Stimulated activated naive CD8-positive, alpha-beta T cell treated with anti-CD3 and anti-CD28 coated beads, Interleukin-15, Interleukin-2, amounts not matched to agents 100 ng/mL and 50 ng/mL, for 24 hours (primary cell): Measurements from ENCODE around the gene LAMA1.

Experiments used
- H3K27ac Mint-ChIP-seq: one replicate; pipeline ENCODE4 v1.8.0; 2021; ENCODE audit warnings: mild to moderate bottlenecking, mixed read lengths
- H3K27me3 Mint-ChIP-seq: one replicate; pipeline ENCODE4 v1.8.0; 2021; ENCODE audit warnings: mixed read lengths
- H3K36me3 Mint-ChIP-seq: one replicate; pipeline ENCODE4 v1.8.0; 2021; ENCODE audit warnings: low read depth, mixed read lengths
- H3K4me1 Mint-ChIP-seq: one replicate; pipeline ENCODE4 v1.8.0; 2021; ENCODE audit warnings: low read depth, mixed read lengths
- H3K4me3 Mint-ChIP-seq: one replicate; pipeline ENCODE4 v1.8.0; 2021; ENCODE audit warnings: mild to moderate bottlenecking, mixed read lengths
- H3K9me3 Mint-ChIP-seq: one replicate; pipeline ENCODE4 v1.8.0; 2021; ENCODE audit warnings: mixed read lengths

The LAMA1 gene

DNA sequence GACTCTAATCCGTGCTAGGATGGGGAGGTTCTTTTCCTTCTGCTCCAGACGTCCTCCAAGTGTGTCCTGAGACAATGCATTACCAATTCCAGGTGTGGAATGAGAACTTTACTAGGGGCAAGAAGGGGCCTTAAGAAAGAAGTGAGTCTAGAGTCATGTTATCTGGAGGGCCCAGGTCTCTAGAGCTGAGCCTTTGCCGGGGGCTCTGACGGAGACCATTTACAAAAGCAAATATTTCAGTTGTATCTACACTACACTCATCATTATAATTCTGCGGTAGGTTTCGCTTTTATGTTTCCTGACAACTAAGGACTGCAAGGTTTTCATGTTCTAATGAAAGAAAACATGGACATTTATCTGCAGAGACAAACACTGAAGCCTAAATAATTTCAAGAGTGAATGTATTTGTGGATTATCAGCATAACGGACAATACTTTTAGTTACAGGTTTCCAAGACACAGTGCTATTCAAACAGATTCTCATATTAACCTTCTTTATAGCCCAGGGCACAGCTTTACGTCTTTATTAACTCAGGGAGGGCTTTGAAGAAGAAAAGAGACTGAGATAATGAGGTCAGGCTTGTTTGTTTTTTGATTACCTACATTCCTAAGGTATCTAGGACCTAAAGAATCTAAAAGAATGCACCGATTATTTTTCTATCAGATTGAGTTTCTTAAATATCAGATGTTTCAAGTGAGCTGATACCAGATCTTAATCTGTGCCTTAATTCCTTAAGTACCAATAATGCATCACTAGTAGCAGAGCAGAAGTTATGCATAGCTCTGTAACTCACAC is 15.0 kb upstream of the LAMA1 start:
- peaks cover 26% of the 10 kb centered on the region for H3K9me3 Mint-ChIP-seq
- no peaks in the 10 kb centered on the region for H3K27me3 Mint-ChIP-seq
- H3K36me3 Mint-ChIP-seq, result no peaks in the 10 kb centered on the region
- H3K4me3 Mint-ChIP-seq, result no peak overlapping the region
- no peaks in the 10 kb centered on the region for H3K4me1 Mint-ChIP-seq
- no peak overlapping the region for H3K27ac Mint-ChIP-seq

DNA sequence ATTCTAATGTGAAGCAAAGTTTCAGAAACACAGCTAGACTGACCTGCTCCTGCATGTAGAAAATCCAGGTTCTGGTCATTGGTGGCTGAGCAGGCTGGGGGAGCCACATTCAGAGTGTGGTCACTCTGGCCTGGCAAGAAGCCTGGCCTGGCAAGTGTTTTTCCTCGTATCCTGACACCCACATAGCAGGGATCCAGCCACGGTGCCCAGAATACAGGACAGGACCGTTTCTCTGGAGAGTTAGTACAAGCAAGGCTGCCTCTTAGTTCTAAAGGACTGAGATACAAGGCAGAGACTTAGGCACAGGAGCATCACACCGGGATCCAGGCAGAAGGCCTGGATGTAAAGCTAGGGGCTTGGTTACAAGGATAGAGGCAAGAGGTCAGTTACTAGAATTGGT is 4.8 kb upstream of the LAMA1 start:
- no peak overlapping the region for H3K4me3 Mint-ChIP-seq
- peaks cover 19% of the 10 kb centered on the region for H3K9me3 Mint-ChIP-seq
- H3K27me3 Mint-ChIP-seq, result peaks cover 17% of the 10 kb centered on the region

DNA sequence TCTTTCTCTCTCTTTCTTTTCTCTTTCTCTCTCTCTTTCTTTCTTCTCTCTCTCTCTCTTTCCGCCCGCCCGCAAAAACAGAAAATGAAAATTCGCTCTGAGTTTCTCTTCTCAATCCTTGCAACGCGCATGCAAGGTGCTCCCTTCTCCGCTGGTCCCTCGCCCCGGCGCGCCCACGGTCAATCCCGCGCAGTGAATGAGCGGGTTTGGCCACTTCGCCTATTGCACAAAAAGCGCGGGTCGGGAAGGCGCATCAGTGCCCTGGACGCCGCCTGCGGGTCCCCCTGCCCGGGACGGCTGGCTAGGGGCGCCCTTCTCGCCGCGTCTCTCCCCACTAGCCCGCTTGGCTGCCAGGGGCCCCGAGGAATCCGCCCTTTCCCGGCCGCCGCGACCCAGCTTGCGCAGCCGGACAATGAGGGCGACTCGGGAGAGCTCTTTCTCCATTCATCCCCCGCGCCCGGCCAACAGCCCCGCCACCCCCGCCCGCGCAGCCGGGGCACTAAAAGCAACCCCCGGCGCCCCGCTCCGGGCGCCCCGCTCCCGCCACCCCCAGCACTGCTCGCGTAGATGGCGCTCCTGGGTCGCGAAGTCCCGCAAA is 706 bp downstream of the LAMA1 start:
- H3K4me3 Mint-ChIP-seq, result no peak overlapping the region

More for the DNA sequence above, 4.8 kb upstream of the LAMA1 start:
- no peaks in the 10 kb centered on the region for H3K4me1 Mint-ChIP-seq
- H3K27ac Mint-ChIP-seq, result no peak overlapping the region
- no peaks in the 10 kb centered on the region for H3K36me3 Mint-ChIP-seq

DNA sequence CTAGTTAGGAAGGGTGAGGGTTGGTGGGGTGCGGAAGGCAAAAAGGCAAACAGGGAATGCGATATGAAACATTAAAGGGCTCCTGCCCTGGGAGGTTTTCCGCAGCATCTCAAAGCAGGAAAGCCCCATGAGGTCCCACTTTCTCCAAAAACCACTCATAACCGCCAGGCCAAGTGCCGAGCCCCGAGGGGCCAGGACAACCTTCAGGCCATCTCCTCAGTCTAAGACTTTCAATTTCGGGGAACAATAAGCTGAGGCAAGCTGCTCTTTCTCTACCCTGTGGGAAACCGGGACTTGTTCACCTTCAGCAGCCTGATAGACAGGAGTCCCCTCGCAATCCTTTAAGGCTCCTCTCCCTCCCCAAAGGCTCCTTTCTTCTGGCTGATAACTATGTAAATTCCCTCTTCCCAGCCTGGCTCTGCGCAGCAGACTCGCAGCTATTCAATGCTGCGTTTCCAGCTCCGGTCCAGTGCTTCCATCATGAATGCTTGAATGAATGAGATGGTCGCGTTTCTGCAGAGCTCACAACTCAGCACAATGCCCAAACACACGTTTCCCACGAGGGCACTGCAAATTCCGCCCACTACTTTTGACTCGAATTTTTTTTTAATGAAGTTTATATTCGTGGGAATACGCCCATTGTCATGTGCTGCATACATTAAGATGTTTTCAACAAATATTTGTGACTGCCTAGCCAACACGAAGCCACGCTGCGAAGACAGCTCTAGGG is 1.4 kb downstream of the LAMA1 start:
- Mint-ChIP-seq H3K4me1 (peaks cover 7% of the 10 kb centered on the region), H3K27me3 (peaks cover 50% of the 10 kb centered on the region), H3K36me3 (no peaks in the 10 kb centered on the region), H3K27ac (no peak overlapping the region), H3K4me3 (no peak overlapping the region), H3K9me3 (no peaks in the 10 kb centered on the region)

More for the DNA sequence above, 706 bp downstream of the LAMA1 start:
- Mint-ChIP-seq H3K27ac (no peak overlapping the region), H3K36me3 (no peaks in the 10 kb centered on the region), H3K27me3 (peaks cover 50% of the 10 kb centered on the region), H3K9me3 (no peaks in the 10 kb centered on the region), H3K4me1 (peaks cover 7% of the 10 kb centered on the region)

DNA sequence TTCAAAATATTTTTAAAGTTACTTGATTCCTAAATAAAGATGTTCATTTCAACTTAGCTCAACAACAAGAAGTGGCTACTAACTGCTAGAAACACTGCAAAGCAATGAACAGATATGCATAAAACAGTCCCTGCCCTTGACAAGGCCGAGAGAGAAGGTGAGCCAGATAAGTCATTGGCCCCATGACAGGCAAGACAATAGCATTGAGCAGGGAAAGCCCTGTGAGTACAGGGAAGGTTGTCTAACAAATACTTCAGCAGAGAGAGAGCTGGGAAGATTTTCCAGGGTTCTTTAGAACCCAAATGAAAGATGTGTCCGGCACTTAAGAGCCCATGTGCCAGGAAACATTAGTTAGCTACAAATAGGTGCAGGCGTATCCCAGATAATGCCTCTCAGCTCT is 4.7 kb downstream of the LAMA1 start:
- Mint-ChIP-seq H3K27ac (no peak overlapping the region), H3K27me3 (peaks cover 33% of the 10 kb centered on the region), H3K4me1 (peaks cover 7% of the 10 kb centered on the region), H3K9me3 (no peaks in the 10 kb centered on the region), H3K4me3 (no peak overlapping the region), H3K36me3 (no peaks in the 10 kb centered on the region)

DNA sequence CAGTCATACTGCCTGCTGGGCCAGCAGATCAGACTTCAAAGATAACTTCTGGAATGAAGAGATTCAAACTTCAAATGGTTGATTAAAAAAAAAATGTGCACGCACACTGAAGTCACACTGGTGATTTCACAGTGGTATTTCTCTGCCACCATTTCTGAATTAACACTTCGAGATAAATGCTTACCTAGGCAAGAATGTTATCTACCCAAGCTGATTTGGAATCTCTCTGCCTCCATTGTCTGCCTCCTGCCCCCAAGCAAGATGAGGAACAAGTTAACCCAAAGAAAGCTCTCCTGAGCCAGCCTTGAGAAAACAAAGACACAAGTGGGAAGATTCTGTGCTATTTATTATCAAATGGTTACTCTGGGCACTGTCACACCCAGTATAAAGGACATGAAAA is 6.5 kb downstream of the LAMA1 start:
- Mint-ChIP-seq H3K27me3 (peaks cover 26% of the 10 kb centered on the region), H3K4me3 (no peak overlapping the region), H3K27ac (no peak overlapping the region), H3K36me3 (no peaks in the 10 kb centered on the region), H3K9me3 (no peaks in the 10 kb centered on the region), H3K4me1 (peaks cover under 1% of the 10 kb centered on the region)

DNA sequence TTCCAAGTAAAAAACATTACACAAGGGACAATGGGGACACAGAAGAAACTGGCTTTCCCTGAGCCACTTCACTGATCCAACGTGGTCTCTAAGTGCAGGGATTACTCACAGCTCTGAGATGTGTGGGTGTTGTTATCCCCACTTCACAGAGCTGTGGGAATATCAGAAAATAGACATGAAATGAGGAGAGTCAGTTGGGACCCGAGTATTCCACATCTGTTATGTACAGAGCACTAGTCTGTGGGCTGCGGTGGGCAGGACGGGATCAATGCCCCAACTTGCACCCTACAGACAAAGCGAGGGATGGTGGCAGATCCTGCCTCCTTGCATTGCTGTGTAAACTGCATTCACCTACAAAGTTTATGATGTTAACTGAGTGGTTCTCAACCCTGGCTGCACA is 11.7 kb downstream of the LAMA1 start:
- H3K27ac Mint-ChIP-seq, result no peak overlapping the region
- no peaks in the 10 kb centered on the region for H3K9me3 Mint-ChIP-seq
- no peaks in the 10 kb centered on the region for H3K4me1 Mint-ChIP-seq
- H3K36me3 Mint-ChIP-seq, result no peaks in the 10 kb centered on the region
- no peak overlapping the region for H3K4me3 Mint-ChIP-seq
- no peaks in the 10 kb centered on the region for H3K27me3 Mint-ChIP-seq

DNA sequence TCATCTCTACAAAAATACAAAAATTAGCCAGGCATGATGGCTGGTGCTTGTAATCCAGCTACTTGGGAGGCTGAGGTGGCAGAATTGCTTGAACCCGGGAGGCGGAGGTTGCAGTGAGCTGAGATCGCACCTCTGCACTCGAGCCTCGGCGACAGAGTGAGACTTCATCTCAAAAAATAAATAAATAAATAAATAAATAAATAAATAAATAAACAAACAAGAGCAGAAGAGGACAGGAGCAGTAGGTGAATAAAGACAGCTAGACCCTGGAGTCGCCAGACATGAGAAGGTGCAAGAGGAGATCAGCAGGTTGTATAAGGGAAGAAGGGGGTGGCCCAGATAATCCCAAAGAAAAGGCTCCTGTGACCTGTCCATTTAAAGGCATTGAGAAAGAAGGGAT is 12.3 kb downstream of the LAMA1 start:
- Mint-ChIP-seq H3K9me3 (no peaks in the 10 kb centered on the region), H3K4me1 (no peaks in the 10 kb centered on the region), H3K27ac (no peak overlapping the region), H3K4me3 (no peak overlapping the region), H3K27me3 (no peaks in the 10 kb centered on the region), H3K36me3 (no peaks in the 10 kb centered on the region)

DNA sequence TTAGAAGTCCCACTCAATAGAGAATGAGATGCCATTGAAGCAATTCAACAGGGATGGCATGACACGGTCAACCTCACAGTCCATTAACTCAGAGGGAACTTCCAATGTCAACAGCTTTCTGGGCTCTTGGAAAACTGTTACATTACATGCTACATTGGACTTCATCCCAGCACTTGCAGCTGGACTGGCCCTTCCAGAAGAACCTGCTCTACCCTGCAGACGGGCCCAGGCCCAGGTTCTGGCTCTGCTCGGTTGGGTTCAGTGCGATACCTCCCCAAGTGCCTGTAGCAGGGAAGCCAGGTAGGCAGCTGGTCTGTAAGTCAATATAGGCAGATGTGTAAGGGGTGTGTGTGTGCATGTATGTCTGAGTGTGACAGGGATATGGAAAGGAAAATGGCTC is 12.9 kb downstream of the LAMA1 start:
- H3K36me3 Mint-ChIP-seq, result no peaks in the 10 kb centered on the region
- H3K4me3 Mint-ChIP-seq, result no peak overlapping the region
- no peaks in the 10 kb centered on the region for H3K9me3 Mint-ChIP-seq
- H3K4me1 Mint-ChIP-seq, result no peaks in the 10 kb centered on the region
- no peaks in the 10 kb centered on the region for H3K27me3 Mint-ChIP-seq
- H3K27ac Mint-ChIP-seq, result no peak overlapping the region

DNA sequence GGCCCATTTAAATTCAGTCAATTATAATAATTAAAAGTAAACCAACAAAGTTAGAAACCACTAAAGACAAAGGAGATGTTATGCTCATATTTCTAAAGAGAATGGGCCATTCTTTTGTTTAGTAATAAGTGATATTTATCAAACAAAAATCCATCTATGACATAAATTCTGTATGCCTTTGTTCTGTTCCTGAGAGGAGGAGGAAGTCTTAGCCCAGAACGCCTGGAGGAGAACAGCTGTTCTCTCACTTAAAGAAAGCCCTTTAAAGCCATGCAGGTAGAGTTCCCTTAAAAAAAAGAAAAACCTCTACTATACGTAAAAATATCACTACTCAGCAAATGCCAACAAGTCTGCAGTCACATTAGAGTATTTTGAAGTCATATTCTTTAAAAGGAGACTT is 15.5 kb downstream of the LAMA1 start:
- no peak overlapping the region for H3K4me3 Mint-ChIP-seq
- H3K27ac Mint-ChIP-seq, result no peak overlapping the region
- H3K4me1 Mint-ChIP-seq, result no peaks in the 10 kb centered on the region
- H3K9me3 Mint-ChIP-seq, result no peaks in the 10 kb centered on the region
- H3K27me3 Mint-ChIP-seq, result no peaks in the 10 kb centered on the region
- H3K36me3 Mint-ChIP-seq, result no peaks in the 10 kb centered on the region

DNA sequence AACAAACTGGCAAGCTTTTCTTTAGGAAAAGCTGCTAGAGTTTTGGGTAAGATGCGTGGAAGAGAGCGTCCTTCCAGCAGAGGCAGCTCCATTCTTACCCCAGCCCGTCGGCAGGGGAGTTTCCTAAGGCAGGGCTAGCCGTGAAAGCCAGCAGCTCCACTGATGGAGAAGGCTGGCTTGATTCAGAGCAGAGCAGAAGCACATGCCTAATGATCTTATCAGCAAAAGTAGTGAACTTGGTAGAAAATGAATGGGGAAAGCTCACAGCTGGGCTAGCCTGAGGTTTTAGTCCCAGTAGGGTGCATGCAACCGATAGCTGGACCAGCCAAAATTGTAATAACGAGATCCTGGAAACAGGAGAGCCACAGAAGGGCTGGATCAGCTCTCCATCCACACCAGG is 20.8 kb downstream of the LAMA1 start:
- Mint-ChIP-seq H3K27ac (no peak overlapping the region), H3K9me3 (no peaks in the 10 kb centered on the region), H3K4me1 (no peaks in the 10 kb centered on the region), H3K4me3 (no peak overlapping the region), H3K36me3 (no peaks in the 10 kb centered on the region), H3K27me3 (no peaks in the 10 kb centered on the region)

DNA sequence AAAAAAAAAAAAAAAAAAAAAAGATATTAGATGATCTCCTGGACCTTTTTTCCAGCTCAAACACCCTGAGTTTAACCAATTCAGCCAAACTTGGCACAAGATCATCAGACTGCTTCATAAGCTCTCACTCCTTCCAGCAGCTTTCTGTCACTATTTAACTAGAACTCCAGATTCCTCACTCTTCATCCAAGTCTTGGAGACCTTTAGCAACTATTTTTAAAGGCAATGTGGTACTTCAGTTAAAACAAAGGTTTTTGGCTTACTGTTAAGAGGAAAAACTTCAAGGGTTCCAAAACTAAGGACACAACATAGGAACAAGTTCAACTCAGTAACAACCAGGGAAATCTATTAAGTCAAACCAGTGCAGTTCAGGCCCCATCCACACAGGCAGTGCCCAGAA is 23.2 kb downstream of the LAMA1 start:
- Mint-ChIP-seq H3K4me3 (no peak overlapping the region), H3K9me3 (no peaks in the 10 kb centered on the region), H3K27ac (no peak overlapping the region), H3K36me3 (no peaks in the 10 kb centered on the region), H3K27me3 (no peaks in the 10 kb centered on the region), H3K4me1 (no peaks in the 10 kb centered on the region)

DNA sequence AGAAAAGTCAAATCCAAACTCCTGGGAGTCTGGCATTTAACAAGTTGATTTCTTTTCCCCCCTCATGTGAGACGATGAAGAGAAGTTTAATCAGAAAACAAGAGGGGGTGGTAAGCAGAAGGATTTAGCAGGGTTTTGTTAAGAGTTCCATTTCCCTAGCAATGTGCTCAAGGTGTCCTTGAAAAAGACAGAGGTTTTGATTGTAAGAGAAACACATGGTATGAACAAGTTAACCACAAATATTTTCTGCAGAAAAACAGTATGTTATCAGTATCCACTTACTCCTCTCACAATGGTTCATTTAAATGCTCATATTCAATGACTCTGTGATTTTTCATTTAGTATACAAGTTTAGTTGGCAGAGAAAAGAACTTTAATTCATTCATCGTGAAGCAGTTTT is 26.8 kb downstream of the LAMA1 start:
- H3K4me3 Mint-ChIP-seq, result no peak overlapping the region
- H3K4me1 Mint-ChIP-seq, result no peaks in the 10 kb centered on the region
- no peak overlapping the region for H3K27ac Mint-ChIP-seq
- no peaks in the 10 kb centered on the region for H3K36me3 Mint-ChIP-seq
- H3K9me3 Mint-ChIP-seq, result no peaks in the 10 kb centered on the region
- no peaks in the 10 kb centered on the region for H3K27me3 Mint-ChIP-seq

DNA sequence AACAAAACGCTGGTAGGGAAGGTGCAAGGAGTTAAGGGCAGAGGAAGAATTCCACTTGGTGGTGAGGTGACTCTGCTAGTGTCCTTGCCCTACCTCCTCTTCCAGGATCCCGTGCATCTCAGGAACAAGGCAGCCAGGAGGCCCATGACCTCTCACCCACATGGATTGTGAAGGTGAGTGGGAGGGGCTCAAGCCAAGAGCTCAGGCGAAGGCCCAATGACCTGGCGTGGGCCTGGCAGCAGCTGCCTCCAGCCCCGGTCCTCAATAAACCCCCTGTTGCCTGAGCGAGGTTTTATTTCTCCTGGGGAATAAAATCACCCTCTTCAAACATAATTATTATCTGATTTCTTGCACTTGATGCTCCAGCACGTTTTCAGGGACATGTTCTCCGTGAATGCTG is 28.2 kb downstream of the LAMA1 start:
- H3K9me3 Mint-ChIP-seq, result no peaks in the 10 kb centered on the region
- H3K27ac Mint-ChIP-seq, result no peak overlapping the region
- H3K36me3 Mint-ChIP-seq, result no peaks in the 10 kb centered on the region
- H3K4me3 Mint-ChIP-seq, result no peak overlapping the region
- no peaks in the 10 kb centered on the region for H3K27me3 Mint-ChIP-seq
- no peaks in the 10 kb centered on the region for H3K4me1 Mint-ChIP-seq
